Left lung (tissue), 10 donors: Measurements from ENCODE around the gene GGA1. TPM values are rescaled to one million over a fixed set of nuclear protein-coding genes. Genes with fewer than 3 reads are reported as not detected.

Experiments
- ATAC-seq: fragments of 200-7000 bp; cut with Tn5 transposase; one replicate; pipeline ENCODE4 v1.9.1; 2020; ENCODE audit warnings: moderate library complexity
- DNase-seq, 4 donors: peaks; one replicate each; pipeline ENCODE4 v3.0.0-alpha.2; 2013 to 2020
- H3K27ac ChIP-seq, 2 donors: fragments of 200-600 bp; sonication (generic) in 1 of 2; one replicate each; pipeline versions ENCODE4 v1.5.0 to v1.8.0; 2020 to 2021
- H3K27me3 ChIP-seq, 2 donors: fragments of 200-600 bp; sonication (generic) in 1 of 2; one replicate each; pipeline versions ENCODE4 v1.5.0 to v1.8.0; 2020 to 2021
- H3K36me3 ChIP-seq, 2 donors: fragments of 200-600 bp; sonication (generic) in 1 of 2; one replicate each; pipeline versions ENCODE4 v1.5.0 to v1.8.0; 2020 to 2021
- H3K4me1 ChIP-seq, 2 donors: fragments of 200-600 bp; one replicate each; pipeline ENCODE4 v1.8.0; 2021
- H3K4me3 ChIP-seq, 2 donors: fragments of 200-600 bp; sonication (generic) in 1 of 2; one replicate each; pipeline versions ENCODE4 v1.5.0 to v1.8.0; 2020 to 2021; ENCODE audit warnings: mild to moderate bottlenecking in 1 of 2
- H3K9me3 ChIP-seq, 2 donors: fragments of 200-600 bp; sonication (generic) in 1 of 2; one replicate each; pipeline versions ENCODE4 v1.5.0 to v1.8.0; 2020 to 2021
- intact Hi-C, 2 donors: fragments of 100-400 bp; cut with DNase I; formaldehyde crosslinking; loops; one replicate each; pipeline versions ENCODE4 v1.11.2 to v1.14.2; 2022
- polyA plus RNA-seq, 6 donors: library from polyadenylated mRNA; unstranded; fragments of 120-200 nt; gene quantifications; one replicate each; pipeline ENCODE4 v1.2.1, GENCODE V29; 2013; ENCODE audit not compliant: insufficient read length in 6 of 6
- total RNA-seq, 2 donors: library from RNA; stranded (reverse); fragmentation: NEBNext Ultra II Directional; extraction: Animal tissue kit (Norgen Biotek cat#: 25700); gene quantifications; one replicate each; pipeline ENCODE4 v1.2.1, GENCODE V29; 2021
- TF ChIP-seq, protein P1 (sequence below), 2 donors: fragments of 200-600 bp; sonication (generic) in 1 of 2; IDR thresholded peaks; one replicate each; pipeline versions ENCODE4 v1.5.0 to v1.8.0; 2021; ENCODE audit warnings: antibody characterized with exemption in 2 of 2
- donor health status: DM: no; HTN: yes; CAD: no.
- donor health status: DM: no; HTN: no; CAD: no.

The GGA1 gene
- total and polyA plus RNA-seq, 8 donors = 49.6 to 71.2 (median 58.8) TPM

GRCh38 chr22:37662039-37662438 lies 53.4 kb downstream of the GGA1 start:
- TF ChIP-seq, protein P1, sequence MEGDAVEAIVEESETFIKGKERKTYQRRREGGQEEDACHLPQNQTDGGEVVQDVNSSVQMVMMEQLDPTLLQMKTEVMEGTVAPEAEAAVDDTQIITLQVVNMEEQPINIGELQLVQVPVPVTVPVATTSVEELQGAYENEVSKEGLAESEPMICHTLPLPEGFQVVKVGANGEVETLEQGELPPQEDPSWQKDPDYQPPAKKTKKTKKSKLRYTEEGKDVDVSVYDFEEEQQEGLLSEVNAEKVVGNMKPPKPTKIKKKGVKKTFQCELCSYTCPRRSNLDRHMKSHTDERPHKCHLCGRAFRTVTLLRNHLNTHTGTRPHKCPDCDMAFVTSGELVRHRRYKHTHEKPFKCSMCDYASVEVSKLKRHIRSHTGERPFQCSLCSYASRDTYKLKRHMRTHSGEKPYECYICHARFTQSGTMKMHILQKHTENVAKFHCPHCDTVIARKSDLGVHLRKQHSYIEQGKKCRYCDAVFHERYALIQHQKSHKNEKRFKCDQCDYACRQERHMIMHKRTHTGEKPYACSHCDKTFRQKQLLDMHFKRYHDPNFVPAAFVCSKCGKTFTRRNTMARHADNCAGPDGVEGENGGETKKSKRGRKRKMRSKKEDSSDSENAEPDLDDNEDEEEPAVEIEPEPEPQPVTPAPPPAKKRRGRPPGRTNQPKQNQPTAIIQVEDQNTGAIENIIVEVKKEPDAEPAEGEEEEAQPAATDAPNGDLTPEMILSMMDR (IDR thresholded peaks at IDR 0.05) = no peak
- H3K4me3 ChIP-seq = no peak overlapping the region
- H3K36me3 ChIP-seq = peaks cover 0 to 16% of the 10 kb centered on the region in 2 donors
- no peaks in the 10 kb centered on the region for H3K27me3 ChIP-seq
- DNase-seq (no peak), ATAC-seq (no peak)
- H3K27ac ChIP-seq = no peak overlapping the region
- intact Hi-C loops = no loop called here
- H3K4me1 ChIP-seq = peaks cover 13 to 41% of the 10 kb centered on the region in 2 donors
- no peaks in the 10 kb centered on the region for H3K9me3 ChIP-seq

GRCh38 chr22:37663521-37664140 lies 55.0 kb downstream of the GGA1 start:
- Histone ChIP-seq H3K9me3 (no peaks in the 10 kb centered on the region), H3K36me3 (peaks cover 0 to 16% of the 10 kb centered on the region in 2 donors), H3K27me3 (no peaks in the 10 kb centered on the region), H3K4me3 (no peak overlapping the region), H3K4me1 (peaks cover 13 to 35% of the 10 kb centered on the region in 2 donors), H3K27ac (no peak overlapping the region)
- no peak for ATAC-seq
- TF ChIP-seq, protein P1 (IDR thresholded peaks at IDR 0.05) = no peak
- intact Hi-C loops = no loop called here
- DNase-seq = peak in 1 of 4 donors; percentile 46

- Histone ChIP-seq H3K4me1 (peaks cover 11 to 31% of the 10 kb centered on the region in 2 donors), H3K4me3 (no peak overlapping the region), H3K9me3 (no peaks in the 10 kb centered on the region), H3K27ac (no peak overlapping the region), H3K27me3 (no peaks in the 10 kb centered on the region), H3K36me3 (peaks cover 0 to 16% of the 10 kb centered on the region in 2 donors)
- ATAC-seq (no peak), DNase-seq (no peak)
- TF ChIP-seq, protein P1 (IDR thresholded peaks at IDR 0.05) = no peak
- intact Hi-C loops = no loop called here
Observed at GRCh38 chr22:37664249-37665101, 55.8 kb downstream of the GGA1 start.

DNA sequence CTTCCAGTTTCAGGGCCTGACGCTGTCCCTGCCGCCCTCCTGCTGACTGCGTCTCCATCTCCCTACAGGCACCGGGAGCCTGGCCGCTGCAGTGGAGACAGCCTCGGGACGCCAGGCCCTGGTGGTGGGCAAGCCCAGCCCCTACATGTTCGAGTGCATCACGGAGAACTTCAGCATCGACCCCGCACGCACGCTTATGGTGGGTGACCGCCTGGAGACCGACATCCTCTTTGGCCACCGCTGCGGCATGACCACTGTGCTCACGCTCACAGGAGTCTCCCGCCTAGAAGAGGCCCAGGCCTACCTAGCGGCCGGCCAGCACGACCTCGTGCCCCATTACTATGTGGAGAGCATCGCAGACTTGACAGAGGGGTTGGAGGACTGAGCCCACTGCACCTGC lies 56.9 kb downstream of the GGA1 start:
- DNase-seq = no peak
- Histone ChIP-seq H3K27ac (no peak overlapping the region), H3K4me1 (peaks cover 1 to 21% of the 10 kb centered on the region in 2 donors), H3K9me3 (no peaks in the 10 kb centered on the region), H3K27me3 (no peaks in the 10 kb centered on the region), H3K36me3 (peaks cover 0 to 16% of the 10 kb centered on the region in 2 donors), H3K4me3 (no peak overlapping the region)
- TF ChIP-seq, protein P1 (IDR thresholded peaks at IDR 0.05) = no peak
- ATAC-seq = no peak
- intact Hi-C loops = no loop called here

DNA sequence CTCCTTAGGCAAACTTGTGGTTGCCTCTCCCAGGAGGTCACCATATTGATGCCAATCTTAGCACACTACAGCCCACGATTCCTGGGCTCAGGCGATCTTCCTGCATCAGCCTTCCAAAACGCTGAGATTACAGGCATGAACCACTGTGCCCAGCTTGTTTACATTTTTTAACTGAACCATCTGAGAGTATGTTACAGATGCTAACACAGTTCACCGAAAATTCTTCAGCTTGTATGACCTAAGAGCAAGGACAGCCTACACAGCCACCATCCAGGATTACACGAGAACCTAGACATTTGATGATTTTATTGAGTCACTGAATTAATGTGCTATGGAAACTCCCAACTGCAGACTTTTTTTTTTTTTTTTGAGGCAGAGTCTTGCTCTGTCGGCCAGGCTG lies 61.0 kb downstream of the GGA1 start:
- H3K9me3 ChIP-seq = no peaks in the 10 kb centered on the region
- H3K27ac ChIP-seq = no peak overlapping the region
- H3K36me3 ChIP-seq = peaks cover 0 to 16% of the 10 kb centered on the region in 2 donors
- intact Hi-C loops = no loop called here
- H3K27me3 ChIP-seq = no peaks in the 10 kb centered on the region
- TF ChIP-seq, protein P1 (IDR thresholded peaks at IDR 0.05) = no peak
- no peak overlapping the region for H3K4me3 ChIP-seq
- no peak for ATAC-seq
- no peak for DNase-seq
- peaks cover 3 to 19% of the 10 kb centered on the region in 2 donors for H3K4me1 ChIP-seq
